MCF 10A (cell line): ENCODE measurements around the gene UGT1A10. TPM values are rescaled to one million over a fixed set of nuclear protein-coding genes. Genes with fewer than 3 reads are reported as not detected.

Source experiments
- BruUV-seq: library from RNA; stranded (reverse); fragments of 400-500 nt; replicated peaks from 2 replicates; lab custom pipeline; 2021; lab: Mats Ljungman, UMichigan
- CTCF ChIA-PET: fragments of 300-600 bp; sonication (Branson Sonifier 250); formaldehyde crosslinking; extraction: SDS; loops from one replicate; lab custom pipeline; 2021; ENCODE audit warnings: antibody characterized with exemption, inconsistent platforms; lab: Yijun Ruan, JAX
- POLR2A ChIA-PET: fragments of 300-600, 350-650 bp; sonication (Branson Sonifier 250); formaldehyde crosslinking; extraction: SDS; loops from one replicate; lab custom pipeline; 2020; ENCODE audit warnings: antibody characterized with exemption, inconsistent platforms; lab: Yijun Ruan, JAX
- DNase-seq: peaks from one replicate; pipeline ENCODE4 v3.0.0-alpha.2; 2018; ENCODE audit not compliant: unreplicated experiment
- H3K27ac Mint-ChIP-seq: one replicate; pipeline ENCODE4 v1.8.0; 2022; ENCODE audit warnings: mild to moderate bottlenecking, low read depth, mixed read lengths; ENCODE audit not compliant: unreplicated experiment
- H3K27me3 Mint-ChIP-seq: one replicate; pipeline ENCODE4 v1.8.0; 2022; ENCODE audit warnings: mixed read lengths; ENCODE audit not compliant: insufficient read depth, unreplicated experiment
- H3K36me3 Mint-ChIP-seq: one replicate; pipeline ENCODE4 v1.8.0; 2022; ENCODE audit warnings: mild to moderate bottlenecking, moderate library complexity, mixed read lengths; ENCODE audit not compliant: insufficient read depth, unreplicated experiment
- H3K4me1 Mint-ChIP-seq: one replicate; pipeline ENCODE4 v1.8.0; 2022; ENCODE audit warnings: mixed read lengths; ENCODE audit not compliant: insufficient read depth, unreplicated experiment
- H3K4me3 Mint-ChIP-seq: one replicate; pipeline ENCODE4 v1.8.0; 2022; ENCODE audit warnings: mild to moderate bottlenecking, moderate library complexity, mixed read lengths; ENCODE audit not compliant: unreplicated experiment
- H3K9me3 Mint-ChIP-seq: one replicate; pipeline ENCODE4 v1.8.0; 2022; ENCODE audit warnings: mixed read lengths; ENCODE audit not compliant: unreplicated experiment
- intact Hi-C: fragments of 100-400 bp; cut with micrococcal nuclease; formaldehyde crosslinking; loops from 2 replicates; pipeline ENCODE4 v1.14.1; 2022
- total RNA-seq: library from RNA; stranded (reverse); gene quantifications from 2 replicates; pipeline ENCODE4 v1.2.3, GENCODE V29; 2022
- TF ChIP-seq, protein P1 (sequence below): fragments of 200-600 bp; IDR thresholded peaks from one replicate; pipeline ENCODE4 v1.8.0; 2022; ENCODE audit warnings: antibody characterized with exemption, mild to moderate bottlenecking; ENCODE audit not compliant: unreplicated experiment

Gene UGT1A10
- total RNA-seq, 1 experiment from 2014 or later = not detected

DNA sequence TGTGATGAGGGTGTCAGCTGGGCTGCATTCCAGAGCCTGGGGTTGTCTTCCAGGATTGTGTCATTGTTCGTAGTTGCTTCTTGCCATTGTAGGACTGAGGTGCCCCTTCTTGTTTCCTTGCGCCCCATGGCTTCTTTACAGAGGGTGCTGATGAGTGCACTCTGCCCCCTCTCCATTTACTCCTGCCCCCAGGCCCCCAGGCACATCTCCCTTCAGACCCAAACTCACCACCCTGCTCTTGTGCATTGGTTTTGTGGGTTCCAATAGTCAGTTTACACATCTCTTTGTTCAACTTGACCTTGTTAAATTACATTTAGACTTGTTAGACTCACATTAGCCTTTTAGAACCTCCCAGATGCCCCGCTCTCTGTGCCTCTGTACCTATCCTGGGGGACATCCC, 184.9 kb downstream of the UGT1A10 start:
- CTCF ChIA-PET = no interaction called here
- TF ChIP-seq, protein P1, sequence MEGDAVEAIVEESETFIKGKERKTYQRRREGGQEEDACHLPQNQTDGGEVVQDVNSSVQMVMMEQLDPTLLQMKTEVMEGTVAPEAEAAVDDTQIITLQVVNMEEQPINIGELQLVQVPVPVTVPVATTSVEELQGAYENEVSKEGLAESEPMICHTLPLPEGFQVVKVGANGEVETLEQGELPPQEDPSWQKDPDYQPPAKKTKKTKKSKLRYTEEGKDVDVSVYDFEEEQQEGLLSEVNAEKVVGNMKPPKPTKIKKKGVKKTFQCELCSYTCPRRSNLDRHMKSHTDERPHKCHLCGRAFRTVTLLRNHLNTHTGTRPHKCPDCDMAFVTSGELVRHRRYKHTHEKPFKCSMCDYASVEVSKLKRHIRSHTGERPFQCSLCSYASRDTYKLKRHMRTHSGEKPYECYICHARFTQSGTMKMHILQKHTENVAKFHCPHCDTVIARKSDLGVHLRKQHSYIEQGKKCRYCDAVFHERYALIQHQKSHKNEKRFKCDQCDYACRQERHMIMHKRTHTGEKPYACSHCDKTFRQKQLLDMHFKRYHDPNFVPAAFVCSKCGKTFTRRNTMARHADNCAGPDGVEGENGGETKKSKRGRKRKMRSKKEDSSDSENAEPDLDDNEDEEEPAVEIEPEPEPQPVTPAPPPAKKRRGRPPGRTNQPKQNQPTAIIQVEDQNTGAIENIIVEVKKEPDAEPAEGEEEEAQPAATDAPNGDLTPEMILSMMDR = no peak
- DNase-seq = no peak
- Mint-ChIP-seq H3K27me3 (no peaks in the 10 kb centered on the region), H3K36me3 (no peaks in the 10 kb centered on the region), H3K4me1 (no peaks in the 10 kb centered on the region), H3K27ac (no peak overlapping the region), H3K4me3 (no peak overlapping the region), H3K9me3 (no peaks in the 10 kb centered on the region)
- no TSS peak for BruUV-seq
- intact Hi-C loops = no loop called here
- POLR2A ChIA-PET = interaction anchor here (0.7 kb wide), 1 partner anchor 74 kb away, joined by 3 read pairs; no protein-coding TSS in a partner anchor

GRCh38 chr2:233821709-233822100, 185.5 kb downstream of the UGT1A10 start:
- ChIA-PET CTCF (no interaction called here), POLR2A (no interaction called here)
- intact Hi-C loops = no loop called here
- no TSS peak for BruUV-seq
- H3K4me3 Mint-ChIP-seq = no peak overlapping the region
- no peaks in the 10 kb centered on the region for H3K4me1 Mint-ChIP-seq
- H3K9me3 Mint-ChIP-seq = no peaks in the 10 kb centered on the region
- TF ChIP-seq, protein P1 = no peak
- H3K27ac Mint-ChIP-seq = no peak overlapping the region
- H3K36me3 Mint-ChIP-seq = no peaks in the 10 kb centered on the region
- DNase-seq = no peak
- no peaks in the 10 kb centered on the region for H3K27me3 Mint-ChIP-seq

DNA sequence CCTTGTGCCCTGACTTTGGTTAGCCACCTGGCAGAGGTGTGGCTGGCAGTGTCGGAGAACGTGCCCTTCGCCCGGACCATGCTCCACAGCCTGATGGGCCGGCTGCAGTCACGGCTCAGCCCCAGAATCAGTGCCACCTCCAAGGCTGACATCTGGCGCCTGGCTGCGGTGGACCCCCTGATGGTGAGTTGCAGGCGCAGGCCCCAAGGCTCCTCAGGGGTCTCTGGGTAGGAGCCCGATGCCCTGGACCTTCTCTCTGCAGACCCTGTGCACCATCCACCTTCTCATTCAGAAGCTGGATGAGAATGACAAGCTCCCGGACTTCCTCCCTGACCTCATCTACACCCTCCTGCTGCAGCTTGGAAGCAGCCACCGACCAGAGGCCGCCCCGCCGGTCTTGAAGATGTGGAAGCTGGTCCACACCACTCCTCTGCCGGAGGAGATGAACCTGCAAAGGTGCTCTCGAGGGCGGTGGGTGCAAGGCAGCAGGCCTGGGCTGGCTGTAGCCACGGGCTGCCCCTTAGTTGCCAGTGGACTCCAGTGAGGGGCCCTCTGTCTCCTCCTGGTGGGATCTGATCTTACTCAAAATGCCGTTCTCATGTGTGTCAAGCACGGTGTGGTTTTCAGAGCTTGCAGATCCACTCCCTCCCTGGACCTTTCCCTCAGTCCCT, 186.0 kb downstream of the UGT1A10 start:
- TF ChIP-seq, protein P1 = no peak
- CTCF ChIA-PET = interaction anchor here (0.6 kb wide), 1 partner anchor 282 kb away, joined by 3 read pairs; no protein-coding TSS in a partner anchor
- POLR2A ChIA-PET = no interaction called here
- Mint-ChIP-seq H3K36me3 (no peaks in the 10 kb centered on the region), H3K4me3 (no peak overlapping the region), H3K27me3 (no peaks in the 10 kb centered on the region), H3K27ac (no peak overlapping the region), H3K4me1 (no peaks in the 10 kb centered on the region), H3K9me3 (no peaks in the 10 kb centered on the region)
- intact Hi-C loops = no loop called here
- BruUV-seq = no TSS peak
- no peak for DNase-seq

Other genes starting within 250 kb of the UGT1A10 start
- 56.3 and 67.3 TPM in 2 replicates for gene USP40, start 69.7 kb upstream of the UGT1A10 start, total RNA-seq
- gene UGT1A8, start 18.8 kb upstream of the UGT1A10 start, total RNA-seq = not detected in 2 replicates
- gene UGT1A9, start 35.5 kb downstream of the UGT1A10 start, total RNA-seq = not detected in 2 replicates
- gene UGT1A7, start 45.5 kb downstream of the UGT1A10 start, total RNA-seq = not detected in 2 replicates
- 0.79 TPM in 1 of 2 replicates, not detected in the other for gene UGT1A6, start 56.4 kb downstream of the UGT1A10 start, total RNA-seq
- gene UGT1A5, start 76.5 kb downstream of the UGT1A10 start, total RNA-seq = not detected in 2 replicates
- 0.12 TPM in 1 of 2 replicates, not detected in the other for gene UGT1A4, start 82.3 kb downstream of the UGT1A10 start, total RNA-seq
- not detected in 2 replicates for gene UGT1A3, start 92.6 kb downstream of the UGT1A10 start, total RNA-seq
- gene UGT1A1, start 123.8 kb downstream of the UGT1A10 start, total RNA-seq = not detected in 2 replicates
- not detected in 2 replicates for gene MROH2A, start 141.9 kb downstream of the UGT1A10 start, total RNA-seq
- 12.7 and 29.3 TPM in 2 replicates for gene HJURP, start 218.1 kb downstream of the UGT1A10 start, total RNA-seq